WI38 (cell line): ENCODE data around the gene UBE2E2.

Source experiments
- H3K4me3 ChIP-seq: 2 replicates; pipeline ENCODE4 v1.5.1; 2011; ENCODE audit warnings: low read depth, mild to moderate bottlenecking, control low read depth, low read length
- TF ChIP-seq, protein P1 (sequence below): IDR thresholded peaks from 2 replicates; pipeline ENCODE4 v1.5.1; 2012; ENCODE audit warnings: low read depth, mild to moderate bottlenecking, control low read depth, low read length

Gene UBE2E2

DNA sequence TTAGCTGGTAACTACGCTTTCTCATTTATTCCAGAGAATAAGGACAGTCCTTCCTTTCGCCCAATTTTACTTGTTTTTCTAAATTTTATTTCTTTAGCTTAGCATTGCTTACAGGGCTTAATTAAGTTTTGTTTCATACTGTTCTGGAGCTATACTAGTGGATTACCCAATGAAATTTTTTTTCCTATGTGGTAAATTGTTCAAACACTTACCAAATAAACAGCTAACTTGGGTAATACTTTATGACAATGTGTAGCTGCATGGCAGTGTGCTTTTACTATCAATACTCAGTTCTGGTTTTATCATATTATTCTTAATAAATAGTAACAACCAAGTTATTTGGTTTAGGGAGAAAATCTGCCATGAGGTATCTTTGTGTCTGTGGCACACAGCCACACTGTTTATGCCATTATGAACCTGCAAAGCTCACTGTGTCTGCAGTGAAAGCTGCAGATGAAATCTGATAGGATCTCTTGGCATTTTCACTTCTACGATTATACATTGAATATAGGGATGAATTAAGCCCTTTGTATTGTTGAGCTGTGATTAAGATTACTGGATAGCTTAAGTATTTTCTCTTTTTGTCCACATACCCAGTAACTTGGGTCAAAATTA lies 37.2 kb downstream of the UBE2E2 start:
- H3K4me3 ChIP-seq = no peak overlapping the region
- TF ChIP-seq, protein P1, sequence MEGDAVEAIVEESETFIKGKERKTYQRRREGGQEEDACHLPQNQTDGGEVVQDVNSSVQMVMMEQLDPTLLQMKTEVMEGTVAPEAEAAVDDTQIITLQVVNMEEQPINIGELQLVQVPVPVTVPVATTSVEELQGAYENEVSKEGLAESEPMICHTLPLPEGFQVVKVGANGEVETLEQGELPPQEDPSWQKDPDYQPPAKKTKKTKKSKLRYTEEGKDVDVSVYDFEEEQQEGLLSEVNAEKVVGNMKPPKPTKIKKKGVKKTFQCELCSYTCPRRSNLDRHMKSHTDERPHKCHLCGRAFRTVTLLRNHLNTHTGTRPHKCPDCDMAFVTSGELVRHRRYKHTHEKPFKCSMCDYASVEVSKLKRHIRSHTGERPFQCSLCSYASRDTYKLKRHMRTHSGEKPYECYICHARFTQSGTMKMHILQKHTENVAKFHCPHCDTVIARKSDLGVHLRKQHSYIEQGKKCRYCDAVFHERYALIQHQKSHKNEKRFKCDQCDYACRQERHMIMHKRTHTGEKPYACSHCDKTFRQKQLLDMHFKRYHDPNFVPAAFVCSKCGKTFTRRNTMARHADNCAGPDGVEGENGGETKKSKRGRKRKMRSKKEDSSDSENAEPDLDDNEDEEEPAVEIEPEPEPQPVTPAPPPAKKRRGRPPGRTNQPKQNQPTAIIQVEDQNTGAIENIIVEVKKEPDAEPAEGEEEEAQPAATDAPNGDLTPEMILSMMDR = no peak

DNA sequence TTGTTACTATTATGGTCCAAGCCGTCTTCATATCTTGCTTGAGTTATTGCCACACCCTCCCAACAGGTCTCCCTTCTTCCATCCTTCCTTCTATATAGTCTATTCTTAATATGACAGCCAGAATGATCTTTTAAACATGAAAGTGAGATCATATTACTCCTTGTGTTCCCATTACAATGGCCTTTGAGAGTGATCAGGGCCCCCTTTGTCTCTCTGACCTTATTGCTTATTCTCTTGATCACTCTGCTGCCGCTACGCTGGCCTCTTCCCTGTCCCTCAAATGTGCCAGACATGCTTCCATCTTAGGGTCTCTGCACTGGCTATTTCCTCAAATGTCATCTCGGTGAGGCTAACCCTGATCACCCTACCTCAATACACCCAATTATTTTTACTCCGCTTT lies 38.1 kb downstream of the UBE2E2 start:
- TF ChIP-seq, protein P1 = no peak
- H3K4me3 ChIP-seq = no peak overlapping the region

DNA sequence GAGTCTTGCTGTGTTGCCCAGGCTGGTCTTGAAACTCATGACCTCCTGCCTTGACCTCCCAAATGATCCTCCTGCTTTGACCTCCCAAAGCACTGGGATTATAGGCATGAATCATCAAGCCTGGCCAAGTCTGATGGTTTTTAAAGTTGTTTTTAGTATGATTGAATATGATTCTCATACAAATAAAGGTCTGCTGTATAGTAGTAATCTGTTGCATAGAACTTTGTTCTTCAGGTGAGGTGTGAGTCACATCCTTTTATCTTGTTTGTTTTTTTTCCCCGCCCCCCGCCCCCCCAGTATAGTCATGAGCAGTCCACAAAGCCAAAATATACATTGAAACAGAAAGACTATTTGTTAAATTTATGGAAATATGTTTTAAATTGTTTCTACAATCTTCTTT lies 39.0 kb downstream of the UBE2E2 start:
- TF ChIP-seq, protein P1 = no peak

DNA sequence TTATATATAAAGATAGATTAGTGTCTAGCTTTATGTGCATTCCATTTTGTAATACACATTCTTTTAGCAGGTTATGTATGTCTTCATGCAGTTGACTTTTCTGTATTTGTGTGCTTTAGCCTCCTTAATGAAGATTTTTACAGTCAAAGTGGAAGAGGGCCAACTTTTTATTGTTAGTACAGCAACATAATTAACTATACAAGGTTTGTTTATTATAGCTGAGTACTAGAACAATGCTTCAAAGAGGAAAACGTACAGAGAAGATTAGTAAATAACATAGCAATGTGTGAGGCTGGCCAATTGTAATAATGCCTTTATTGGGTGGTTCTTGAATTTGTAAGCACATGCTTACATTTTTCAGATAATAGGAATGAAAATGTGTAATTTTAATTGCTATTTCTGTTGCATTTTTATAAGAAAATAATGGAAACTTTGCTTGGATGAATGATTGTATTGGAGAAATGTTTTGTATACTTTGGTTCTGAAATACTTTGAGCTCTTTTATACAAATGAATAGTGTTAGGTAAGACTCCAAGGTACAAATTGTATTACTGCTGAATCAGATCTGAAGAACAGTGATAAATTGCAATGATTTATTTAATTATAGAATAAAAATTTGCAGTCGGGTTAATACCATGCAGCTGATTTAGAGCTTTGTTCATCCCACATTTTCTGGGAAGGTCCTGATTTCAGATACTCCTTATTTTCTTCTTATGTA lies 41.4 kb downstream of the UBE2E2 start:
- TF ChIP-seq, protein P1 = no peak
- no peak overlapping the region for H3K4me3 ChIP-seq

More for the DNA sequence above, 39.0 kb downstream of the UBE2E2 start:
- no peak overlapping the region for H3K4me3 ChIP-seq

DNA sequence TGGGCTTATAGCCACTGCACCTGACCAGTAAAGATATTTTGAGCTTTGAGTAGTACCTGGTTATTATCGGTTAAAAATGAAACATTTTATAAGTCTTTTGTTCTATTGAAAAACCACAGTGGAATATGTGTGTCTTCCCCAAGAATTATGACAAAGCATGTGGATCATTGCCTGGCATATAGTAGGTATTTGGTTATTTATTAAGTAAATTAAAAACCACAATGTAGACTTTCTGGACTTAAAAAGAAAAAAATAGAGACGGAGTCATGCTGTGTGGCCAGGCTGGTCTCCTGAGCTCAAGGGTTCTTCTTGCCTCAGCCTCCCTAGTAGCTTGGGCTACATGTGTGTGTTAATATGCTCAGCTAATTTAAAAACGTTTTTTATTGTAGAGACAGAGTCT lies 43.5 kb downstream of the UBE2E2 start:
- TF ChIP-seq, protein P1 = no peak
- no peak overlapping the region for H3K4me3 ChIP-seq

DNA sequence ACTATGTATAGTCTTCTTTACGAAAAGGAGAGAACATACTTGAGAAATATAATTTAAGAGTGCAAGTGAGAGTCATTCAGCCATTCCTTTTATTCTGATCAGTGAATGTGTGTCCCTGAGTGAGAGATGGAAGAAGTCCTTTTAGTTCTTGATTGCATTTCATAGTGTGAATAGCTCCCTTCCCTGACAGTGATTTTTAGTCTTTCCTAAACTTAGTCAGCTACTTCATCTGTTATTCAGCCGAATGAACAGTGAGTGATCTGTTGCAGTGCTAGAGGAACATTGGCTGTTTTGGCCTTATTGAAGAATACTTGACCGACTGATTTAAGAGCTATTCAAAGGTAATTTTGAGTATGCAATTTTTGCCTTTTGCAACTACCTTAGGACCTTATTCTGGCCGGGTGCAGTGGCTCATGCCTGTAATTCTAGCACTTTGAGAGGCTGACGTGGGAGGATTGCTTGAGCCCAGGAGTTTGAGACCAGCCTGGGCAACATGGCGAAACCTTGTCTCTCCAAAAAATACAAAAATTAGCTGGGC lies 45.5 kb downstream of the UBE2E2 start:
- no peak overlapping the region for H3K4me3 ChIP-seq
- TF ChIP-seq, protein P1 = no peak

DNA sequence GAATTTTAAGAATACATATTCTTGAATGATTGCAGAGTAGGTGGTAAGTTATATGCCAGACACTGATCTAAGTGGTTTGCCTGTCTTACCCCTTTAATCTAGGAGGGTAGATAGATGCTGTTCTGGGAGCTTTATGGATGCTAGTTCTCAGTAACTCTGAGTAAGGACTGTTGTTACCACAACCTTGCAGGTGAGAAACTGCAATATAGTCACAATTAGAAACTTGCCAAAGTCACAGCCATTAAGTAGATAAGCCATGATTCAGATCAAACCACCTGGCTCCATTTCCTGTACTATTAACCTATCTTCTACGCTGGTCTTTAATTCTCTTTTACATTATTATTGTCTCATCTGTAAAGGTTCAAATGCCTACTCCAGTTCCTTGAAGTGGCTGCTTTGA lies 46.8 kb downstream of the UBE2E2 start:
- no peak overlapping the region for H3K4me3 ChIP-seq

More for the DNA sequence above, 46.8 kb downstream of the UBE2E2 start:
- TF ChIP-seq, protein P1 = no peak
